GM21423 (cell line): ENCODE results near the gene ABHD18.
A peak's percentile ranks its signal among the peaks of the same experiment; 100 is the strongest.
"Not testable (repeated sequence)": the region's sequence is repeated elsewhere in the genome, so short reads cannot be mapped to it uniquely, and the experiment has no call there.

Experiments used
- ATAC-seq: cut with Tn5 transposase; IDR thresholded peaks from one replicate; pipeline ENCODE4 v1.9.1; 2021; ENCODE audit warnings: mild to moderate bottlenecking, moderate library complexity; ENCODE audit not compliant: unreplicated experiment

ABHD18 gene

GRCh38 chr4:127965062-127965802, at the start of gene ABHD18, which contains the start of gene MFSD8:
Gene ABHD18, plus strand, starts transcription at chr4:127965406. Its CDS starts 17,550 bp downstream, at chr4:127982956.
Gene MFSD8, minus strand, starts transcription at chr4:127965173. Its CDS starts 40 bp downstream, at chr4:127965133.
- peak; percentile 96 for ATAC-seq

GRCh38 chr4:127916512-127916911, 48.7 kb upstream of the ABHD18 start:
- no peak for ATAC-seq

GRCh38 chr4:127917151-127917550, 48.1 kb upstream of the ABHD18 start:
- ATAC-seq = no peak

GRCh38 chr4:127920521-127920920, 44.7 kb upstream of the ABHD18 start:
- no peak for ATAC-seq

GRCh38 chr4:127922226-127922625, 43.0 kb upstream of the ABHD18 start:
- no peak for ATAC-seq

GRCh38 chr4:127925720-127926119, 39.5 kb upstream of the ABHD18 start:
- ATAC-seq = not testable (repeated sequence)

GRCh38 chr4:127930175-127930574, 35.0 kb upstream of the ABHD18 start:
- no peak for ATAC-seq

- not testable (repeated sequence) for ATAC-seq
Observed at GRCh38 chr4:127931836-127932235, 33.4 kb upstream of the ABHD18 start.

DNA sequence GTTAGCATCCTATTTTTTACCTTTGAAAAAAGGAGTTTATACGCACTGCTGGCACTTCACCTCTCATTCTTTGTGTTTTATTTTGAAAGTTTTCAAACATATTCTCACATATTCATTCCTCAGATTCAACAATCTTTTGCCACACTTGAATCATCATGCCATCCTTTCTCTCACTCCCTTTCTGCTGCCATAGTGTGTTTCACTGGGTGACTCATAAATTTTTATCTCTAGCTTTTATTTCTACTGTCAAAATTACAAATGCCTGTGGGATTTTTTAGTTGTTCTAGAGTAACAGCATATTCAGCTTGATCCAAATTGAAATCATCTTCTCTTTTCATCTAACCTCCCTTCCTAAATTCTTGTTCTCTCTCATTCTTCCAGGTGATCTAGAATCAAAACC, 28.2 kb upstream of the ABHD18 start:
- no peak for ATAC-seq

DNA sequence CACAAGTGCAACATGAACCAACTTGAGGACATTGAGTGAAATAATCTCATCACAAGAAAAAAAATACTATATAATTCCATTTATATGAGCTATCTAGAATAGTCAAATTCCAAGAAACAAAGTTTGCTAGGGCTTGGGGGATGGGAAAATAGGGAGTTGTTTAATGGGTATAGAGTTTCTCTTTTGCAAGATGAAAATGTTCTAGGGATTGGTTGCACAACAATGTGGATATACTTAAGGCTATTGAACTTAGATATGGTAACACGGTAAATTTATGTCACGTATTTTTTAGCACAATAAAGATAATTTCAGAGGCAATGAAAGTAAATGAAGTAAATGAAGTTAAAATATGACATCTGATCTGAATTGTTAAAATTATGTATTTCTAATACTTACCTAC, 8.1 kb upstream of the ABHD18 start:
- ATAC-seq = no peak

- ATAC-seq = no peak
Observed at GRCh38 chr4:127959794-127960193, 5.4 kb upstream of the ABHD18 start.

- not testable (repeated sequence) for ATAC-seq
Observed at GRCh38 chr4:127963633-127964398, 1.4 kb upstream of the ABHD18 start.

DNA sequence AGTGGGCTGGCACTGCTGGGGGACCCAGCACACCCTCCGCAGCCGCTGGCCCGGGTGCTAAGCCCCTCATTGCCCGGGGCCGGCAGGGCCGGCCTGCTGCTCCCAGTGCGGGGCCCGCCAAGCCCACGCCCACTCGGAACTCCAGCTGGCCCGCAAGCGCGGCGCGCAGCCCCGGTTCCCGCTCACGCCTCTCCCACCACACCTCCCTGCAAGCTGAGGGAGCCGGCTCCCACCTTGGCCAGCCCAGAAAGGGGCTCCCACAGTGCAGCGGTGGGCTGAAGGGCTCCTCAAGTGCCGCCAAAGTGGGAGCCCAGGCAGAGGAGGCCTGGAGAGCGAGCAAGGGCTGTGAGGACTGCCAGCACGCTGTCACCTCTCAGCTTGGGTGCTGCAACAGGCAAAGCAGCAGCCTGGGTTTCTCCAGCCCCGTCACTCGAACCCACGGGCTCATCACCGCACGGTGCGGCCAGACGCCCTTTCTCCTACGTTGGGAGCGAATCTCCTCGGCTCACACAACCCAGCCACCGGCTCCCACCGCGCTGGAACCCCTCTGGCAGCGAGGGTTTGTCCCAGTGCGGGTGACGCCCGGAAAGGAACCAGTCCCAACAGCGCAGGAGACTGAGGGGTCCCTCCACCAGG, 662 bp upstream of the ABHD18 start:
- peak; percentile 14 for ATAC-seq

DNA sequence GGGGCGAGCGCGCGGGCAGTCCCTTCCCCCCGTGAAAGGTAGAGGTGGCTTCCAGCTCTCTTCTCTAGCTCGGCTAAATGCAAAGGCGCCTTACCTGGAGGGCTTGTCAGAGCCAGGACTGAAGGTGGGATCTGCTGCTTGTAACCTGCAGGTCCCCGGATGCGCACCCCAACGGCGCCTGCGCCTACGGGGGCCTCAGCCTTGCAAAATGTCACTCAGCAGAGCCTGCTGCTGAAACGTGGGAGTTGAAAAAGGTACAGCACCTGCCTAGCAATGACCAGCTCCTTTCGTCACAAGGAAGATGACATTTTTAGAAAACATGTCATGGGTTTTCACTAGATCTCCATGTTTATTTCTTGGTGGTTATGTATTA, 583 bp downstream of the ABHD18 start:
- peak; percentile 27 for ATAC-seq

DNA sequence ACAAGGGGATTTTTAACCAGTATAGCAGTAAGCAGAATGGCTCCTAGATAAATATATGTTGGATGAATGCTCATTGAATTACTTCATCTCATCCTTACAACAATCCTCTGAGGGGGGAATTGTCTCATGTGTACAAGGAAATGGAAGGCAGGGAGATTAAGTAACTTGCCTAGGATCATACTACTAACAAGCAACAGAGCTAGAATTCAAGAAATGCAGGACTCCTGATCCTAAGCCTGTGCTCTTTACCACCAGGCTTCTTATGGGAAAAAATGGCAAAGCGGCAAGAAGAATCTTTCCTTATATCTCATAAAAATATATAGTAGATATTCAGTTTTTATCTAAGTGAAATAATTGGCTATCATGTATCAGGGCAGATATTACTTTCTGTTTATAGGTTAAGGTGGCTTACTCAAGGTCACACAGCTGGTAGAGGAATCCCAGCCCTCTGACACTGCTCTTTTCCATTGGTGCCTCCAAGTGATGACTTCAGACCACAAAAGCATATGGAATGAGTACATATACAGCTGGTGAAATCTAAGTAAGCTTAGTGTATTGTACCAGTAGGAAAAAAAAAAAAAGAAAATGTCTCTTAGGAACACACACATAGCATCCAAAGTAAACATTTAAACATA, 2.1 kb downstream of the ABHD18 start:
- ATAC-seq = no peak

DNA sequence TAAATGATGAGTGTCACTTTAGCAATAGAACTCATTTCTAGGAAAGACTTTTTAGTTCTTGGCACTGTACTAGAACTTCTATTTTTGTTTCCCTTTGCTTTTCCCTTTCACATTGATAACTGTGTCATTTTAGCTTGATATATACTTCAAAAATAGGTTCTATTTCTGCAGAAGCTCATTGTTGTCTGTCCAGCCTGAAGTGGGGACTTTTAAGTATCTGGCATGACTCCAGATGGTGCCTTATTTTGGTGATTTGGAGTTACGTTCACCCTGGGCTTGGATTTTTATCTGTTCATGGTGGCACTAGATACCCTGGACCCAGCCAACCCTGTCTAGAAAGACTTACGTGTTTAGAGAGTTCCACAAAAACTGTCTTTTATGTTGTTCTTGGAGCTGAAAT, 3.4 kb downstream of the ABHD18 start:
- ATAC-seq = no peak

- ATAC-seq = not testable (repeated sequence)
Observed at GRCh38 chr4:127970925-127971324, 5.7 kb downstream of the ABHD18 start.

DNA sequence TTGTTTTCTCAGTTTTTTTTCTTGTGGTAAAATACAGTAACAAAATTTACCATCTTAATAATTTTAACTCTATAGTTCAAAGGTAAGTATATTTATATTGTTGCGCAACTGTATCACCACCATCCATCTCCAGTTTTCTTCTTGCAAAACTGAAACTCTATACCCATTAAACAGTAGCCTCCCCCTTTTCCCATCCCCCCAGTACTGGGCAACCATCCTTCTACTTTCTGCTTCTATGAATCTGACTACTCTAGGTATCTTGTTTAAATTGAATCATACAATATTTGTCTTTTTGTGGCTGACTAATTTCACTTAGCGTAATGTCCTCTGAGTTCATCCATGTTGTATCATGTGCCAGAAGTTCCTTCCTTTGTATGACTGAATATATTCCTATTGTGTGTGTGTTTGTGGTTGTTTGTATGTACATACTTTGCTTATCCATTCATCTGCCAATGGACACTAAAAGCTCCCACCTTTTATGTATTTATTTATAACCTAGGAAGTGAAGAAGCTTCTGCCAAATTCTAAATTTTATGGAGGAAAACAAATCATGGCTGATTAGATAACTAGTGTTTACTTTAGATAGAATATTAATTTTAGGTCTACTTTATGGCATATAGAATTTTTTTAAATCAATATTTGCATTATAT, 10.0 kb downstream of the ABHD18 start:
- ATAC-seq = no peak

- ATAC-seq = no peak
Observed at GRCh38 chr4:127978930-127979329, 13.7 kb downstream of the ABHD18 start.

DNA sequence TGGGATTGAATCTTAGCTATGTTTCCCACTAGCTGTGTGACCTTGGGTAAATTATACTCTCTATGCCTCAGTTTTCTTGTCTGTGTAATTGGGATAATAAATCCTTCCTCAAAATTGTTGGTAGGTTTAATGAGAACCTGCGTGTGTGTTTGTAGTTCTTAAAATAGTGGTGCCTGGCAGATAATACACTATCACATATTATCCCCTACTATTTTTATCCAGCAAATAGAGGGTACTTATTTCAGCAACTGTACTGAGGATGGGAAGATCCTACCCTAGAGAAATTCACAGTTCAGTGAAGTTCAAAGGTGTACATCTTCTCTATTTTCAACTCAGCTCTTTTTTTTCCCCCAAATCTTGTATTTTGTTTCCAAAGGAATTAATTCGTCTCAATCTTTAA, 17.2 kb downstream of the ABHD18 start:
- no peak for ATAC-seq

DNA sequence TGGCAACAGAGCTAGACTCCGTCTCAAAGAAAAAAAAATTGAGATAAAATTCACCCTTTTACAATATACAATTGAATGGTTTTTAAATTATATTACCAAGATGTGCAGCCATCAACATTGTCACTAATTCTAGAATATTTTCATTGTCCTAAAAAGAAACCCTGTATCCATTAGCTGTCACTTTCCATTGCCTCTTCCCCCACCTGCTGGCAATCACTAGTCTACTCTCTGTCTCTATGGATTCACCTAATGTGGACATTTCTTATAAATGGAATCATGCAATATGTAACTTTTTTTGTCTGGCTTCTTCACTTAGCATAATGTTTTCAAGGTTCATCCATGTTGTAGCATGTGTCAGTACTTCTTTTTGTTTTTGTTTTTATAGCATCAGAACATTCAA, 20.8 kb downstream of the ABHD18 start:
- no peak for ATAC-seq
